Spleen (tissue), 11 donors: ENCODE data around the gene ZNF335. TPM values are rescaled to one million over a fixed set of nuclear protein-coding genes. Genes with fewer than 3 reads are reported as not detected.

Experiments used
- DNase-seq: peaks from one replicate; pipeline ENCODE4 v3.0.0-alpha.2; 2020
- H3K27ac ChIP-seq, 8 donors: fragments of 200-600 bp; sonication (generic) in 7 of 8; 1 replicate in 4 of 8; 2 replicates in 4 of 8; pipeline versions ENCODE4 v1.5.0 to v1.8.0; 2016 to 2021; ENCODE audit warnings: inconsistent platforms in 4 of 8, mild to moderate bottlenecking in 4 of 8, moderate library complexity in 1 of 8
- H3K27me3 ChIP-seq, 7 donors: fragments of 200-600 bp; sonication (generic) in 6 of 7; replicated peaks in 1 of 7; 1 replicate in 4 of 7; 2 replicates in 3 of 7; pipeline versions ENCODE4 v1.5.0 to v1.8.0; 2016 to 2021; ENCODE audit warnings: inconsistent platforms in 3 of 7, mild to moderate bottlenecking in 1 of 7
- H3K36me3 ChIP-seq, 6 donors: fragments of 200-600 bp; sonication (generic) in 5 of 6; 1 replicate in 4 of 6; 2 replicates in 2 of 6; pipeline versions ENCODE4 v1.5.0 to v1.8.0; 2016 to 2021; ENCODE audit warnings: inconsistent platforms in 2 of 6
- H3K4me1 ChIP-seq, 6 donors: fragments of 200-600 bp; sonication (generic) in 5 of 6; 1 replicate in 3 of 6; 2 replicates in 3 of 6; pipeline versions ENCODE4 v1.5.0 to v1.8.0; 2016 to 2021; ENCODE audit warnings: inconsistent platforms in 3 of 6
- H3K4me3 ChIP-seq, 8 donors: fragments of 200-600 bp; sonication (generic) in 7 of 8; 1 replicate in 4 of 8; 2 replicates in 4 of 8; pipeline versions ENCODE4 v1.5.0 to v1.8.0; 2016 to 2021; ENCODE audit warnings: inconsistent platforms in 4 of 8, mild to moderate bottlenecking in 4 of 8, moderate library complexity in 2 of 8
- H3K9me3 ChIP-seq, 8 donors: fragments of 200-600 bp; sonication (generic) in 7 of 8; 1 replicate in 4 of 8; 2 replicates in 4 of 8; pipeline versions ENCODE4 v1.5.0 to v1.8.0; 2016 to 2021; ENCODE audit warnings: inconsistent platforms in 4 of 8
- CTCF ChIP-seq, 11 experiments: fragments of 200-600 bp in 7 of 11; fragments of 450-650 bp in 4 of 11; sonication (generic) in 4 of 11; IDR thresholded peaks in 8 of 11; conservative IDR thresholded peaks in 3 of 11; 1 replicate in 7 of 11; 2 replicates in 4 of 11; pipeline versions ENCODE4 v1.4.0 to v1.8.0; 2016 to 2021; ENCODE audit warnings: antibody characterized with exemption in 11 of 11, inconsistent platforms in 4 of 11, mild to moderate bottlenecking in 1 of 11
- POLR2A ChIP-seq, 3 donors: fragments of 450-650 bp; IDR thresholded peaks; one replicate each; pipeline ENCODE4 v1.5.1; 2017; ENCODE audit warnings: antibody characterized with exemption in 3 of 3, mild to moderate bottlenecking in 1 of 3
- POLR2AphosphoS5 ChIP-seq, 3 donors: sonication (generic); formaldehyde crosslinking; IDR thresholded peaks; one replicate each; pipeline ENCODE4 v1.5.1; 2017; ENCODE audit warnings: antibody characterized with exemption in 3 of 3
- WGBS, 5 donors: extraction: QIAGEN DNeasy Blood & Tissue Kit in 3 of 5; methylation state at CpG; one replicate each; pipeline versions ENCODE4 v1.1.5 to v1.1.7; 2013 to 2018; 5-methylcytosine and 5-hydroxymethylcytosine counted together
- intact Hi-C: fragments of 100-400 bp; cut with DNase I; formaldehyde crosslinking; loops from one replicate; pipeline ENCODE4 v1.15.0; 2023; ENCODE audit warnings: low total_unique reads
- polyA plus RNA-seq, 3 donors: library from polyadenylated mRNA; stranded (reverse); fragments of 200-250 nt; gene quantifications; one replicate each; pipeline ENCODE4 v1.2.1, GENCODE V29; 2013
- total RNA-seq, 7 donors: library from RNA; depleted of rRNA in 3 of 7; stranded (reverse); fragments of >200 nt in 3 of 7; fragmentation: NEBNext Ultra II Directional in 4 of 7; extraction: Animal tissue kit (Norgen Biotek cat#: 25700) in 4 of 7; gene quantifications; one replicate each; pipeline versions ENCODE4 v1.1.0 to v1.2.1, GENCODE V29; 2016 to 2021
- donor health status: healthy with polysubstance abuse.
- donor health status: DM: no; HTN: no; CAD: no; lungs with moderate emphysema.
- donor health status: DM: no; HTN: no; CAD: no.
- donor health status: Bipolar disorder and iron deficiency.
- donor health status: healthy.
- donor health status: DM: no; HTN: no; CAD: no.
- donor health status: DM: yes; HTN: yes; CAD: no.

Gene ZNF335
- total and polyA plus RNA-seq, 10 donors = 8.2 to 46.3 (median 32.5) TPM

GRCh38 chr20:45927071-45927878 lies 44.7 kb downstream of the ZNF335 start:
- H3K9me3 ChIP-seq = no peaks in the 10 kb centered on the region
- DNase-seq = no peak
- no peaks in the 10 kb centered on the region for H3K27me3 ChIP-seq
- no peak overlapping the region for H3K4me3 ChIP-seq
- peaks cover 0 to 30% (median 15%) of the 10 kb centered on the region in 6 donors for H3K4me1 ChIP-seq
- intact Hi-C loops = no loop called here
- TF ChIP-seq POLR2A (IDR thresholded peaks at IDR 0.05) (no peak), CTCF (IDR thresholded peaks at IDR 0.05 in 8 of 11, conservative IDR thresholded peaks at IDR 0.05 in 3 of 11) (no peak), POLR2AphosphoS5 (IDR thresholded peaks at IDR 0.05) (peak in 1 of 3 donors; percentile 6)
- H3K27ac ChIP-seq = no peak overlapping the region
- peaks cover 0 to under 1% (median 0%) of the 10 kb centered on the region in 6 donors for H3K36me3 ChIP-seq
- WGBS, 5 donors = 82 to 93% (median 88%) methylated on average over 14 of the region's 14 CpGs

GRCh38 chr20:45926731-45927070 lies 45.3 kb downstream of the ZNF335 start:
- H3K36me3 ChIP-seq = no peaks in the 10 kb centered on the region
- peaks cover 0 to 36% (median 17%) of the 10 kb centered on the region in 6 donors for H3K4me1 ChIP-seq
- DNase-seq = no peak
- no peaks in the 10 kb centered on the region for H3K9me3 ChIP-seq
- no peak for TF ChIP-seq POLR2A (IDR thresholded peaks at IDR 0.05)
- no peak for TF ChIP-seq CTCF (IDR thresholded peaks at IDR 0.05 in 8 of 11, conservative IDR thresholded peaks at IDR 0.05 in 3 of 11)
- no peak for TF ChIP-seq POLR2AphosphoS5 (IDR thresholded peaks at IDR 0.05)
- intact Hi-C loops = no loop called here
- no peak overlapping the region for H3K27ac ChIP-seq
- WGBS, 5 donors = 90 to 100% (median 97%) methylated on average over 1 to 2 of the region's 2 CpGs
- H3K27me3 ChIP-seq = no peaks in the 10 kb centered on the region
- no peak overlapping the region for H3K4me3 ChIP-seq

- Histone ChIP-seq H3K27ac (peak overlapping the region in 3 of 8 donors; percentile 3 to 82 (median 78)), H3K4me1 (peaks cover 0 to 37% (median 19%) of the 10 kb centered on the region in 6 donors), H3K4me3 (no peak overlapping the region), H3K9me3 (no peaks in the 10 kb centered on the region), H3K27me3 (no peaks in the 10 kb centered on the region), H3K36me3 (no peaks in the 10 kb centered on the region)
- TF ChIP-seq POLR2AphosphoS5 (IDR thresholded peaks at IDR 0.05) (no peak), CTCF (IDR thresholded peaks at IDR 0.05 in 8 of 11, conservative IDR thresholded peaks at IDR 0.05 in 3 of 11) (no peak), POLR2A (IDR thresholded peaks at IDR 0.05) (no peak)
- intact Hi-C loops = no loop called here
- DNase-seq = no peak
- WGBS, 5 donors = 71 to 89% (median 81%) methylated on average over 8 to 9 of the region's 9 CpGs
Observed at GRCh38 chr20:45925821-45926506, 46.0 kb downstream of the ZNF335 start.
